C4-2B (cell line): ENCODE results near the gene SUCLG1.

Experiments used
- ZFX ChIP-seq: fragments of 450-650 bp; IDR thresholded peaks from 2 replicates; pipeline ENCODE4 v1.6.1; 2017
- TF ChIP-seq, protein P1 (sequence below): fragments of 450-650 bp; conservative IDR thresholded peaks from 2 replicates; pipeline ENCODE4 v1.5.1; 2017; ENCODE audit warnings: mild to moderate bottlenecking

DNA sequence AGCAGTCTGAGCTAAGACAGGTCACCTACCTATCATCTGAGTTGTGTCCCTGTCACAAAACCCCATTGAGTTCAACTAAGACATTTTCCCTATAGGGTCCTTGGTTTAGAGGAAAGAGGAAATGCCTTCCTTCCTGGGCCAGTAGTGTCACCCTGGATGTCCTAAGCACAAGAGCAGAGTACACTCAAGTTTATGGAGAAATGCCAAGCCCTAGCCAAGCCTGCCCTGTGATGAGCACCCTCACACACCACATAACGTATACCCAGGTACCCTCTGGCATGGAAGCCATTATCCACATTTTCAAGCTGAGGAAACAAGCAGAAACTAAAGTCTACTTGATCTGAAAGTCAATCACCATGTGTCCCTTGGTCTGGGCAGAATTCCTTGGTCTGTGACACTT lies 37.3 kb downstream of the SUCLG1 start:
- TF ChIP-seq, protein P1, sequence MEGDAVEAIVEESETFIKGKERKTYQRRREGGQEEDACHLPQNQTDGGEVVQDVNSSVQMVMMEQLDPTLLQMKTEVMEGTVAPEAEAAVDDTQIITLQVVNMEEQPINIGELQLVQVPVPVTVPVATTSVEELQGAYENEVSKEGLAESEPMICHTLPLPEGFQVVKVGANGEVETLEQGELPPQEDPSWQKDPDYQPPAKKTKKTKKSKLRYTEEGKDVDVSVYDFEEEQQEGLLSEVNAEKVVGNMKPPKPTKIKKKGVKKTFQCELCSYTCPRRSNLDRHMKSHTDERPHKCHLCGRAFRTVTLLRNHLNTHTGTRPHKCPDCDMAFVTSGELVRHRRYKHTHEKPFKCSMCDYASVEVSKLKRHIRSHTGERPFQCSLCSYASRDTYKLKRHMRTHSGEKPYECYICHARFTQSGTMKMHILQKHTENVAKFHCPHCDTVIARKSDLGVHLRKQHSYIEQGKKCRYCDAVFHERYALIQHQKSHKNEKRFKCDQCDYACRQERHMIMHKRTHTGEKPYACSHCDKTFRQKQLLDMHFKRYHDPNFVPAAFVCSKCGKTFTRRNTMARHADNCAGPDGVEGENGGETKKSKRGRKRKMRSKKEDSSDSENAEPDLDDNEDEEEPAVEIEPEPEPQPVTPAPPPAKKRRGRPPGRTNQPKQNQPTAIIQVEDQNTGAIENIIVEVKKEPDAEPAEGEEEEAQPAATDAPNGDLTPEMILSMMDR: no peak
- TF ChIP-seq ZFX: no peak
